Measurements from ENCODE around the gene ABCA6. TPM values are rescaled to one million over a fixed set of nuclear protein-coding genes. Genes with fewer than 3 reads are reported as not detected.

Gene ABCA6
- total RNA-seq, 1 experiment from 2014 or later: not detected

- no peak for TF ChIP-seq CTCF (conservative IDR thresholded peaks at IDR 0.05; ENCODE audit: low read depth, low read length)
- no peak for TF ChIP-seq EZH2 (IDR thresholded peaks at IDR 0.05; ENCODE audit: low read length, unreplicated experiment)
- TF ChIP-seq EZH2phosphoT487 (IDR thresholded peaks at IDR 0.05; ENCODE audit: borderline replicate concordance, low read length): no peak
- peaks cover 34% of the 10 kb centered on the region for H3K27me3 ChIP-seq (ENCODE audit: low read length)
- H3F3A ChIP-seq (ENCODE audit: low read length, unreplicated experiment): no peaks in the 10 kb centered on the region
- DNase-seq: no peak
- no peaks in the 10 kb centered on the region for H3K4me1 ChIP-seq (ENCODE audit: insufficient read depth, low read length)
- no peaks in the 10 kb centered on the region for H3K9me2 ChIP-seq (replicated peaks; ENCODE audit: low read length)
- POLR2A ChIA-PET (ENCODE audit: unreplicated experiment): interaction anchor here (0.6 kb wide), 1 partner anchor 1641 kb away, joined by 6 read pairs; no protein-coding TSS in a partner anchor
- H3K79me2 ChIP-seq (ENCODE audit: low read length): no peaks in the 10 kb centered on the region
- H3K9me3 ChIP-seq (ENCODE audit: low read length): no peaks in the 10 kb centered on the region
- no peak overlapping the region for H2AFZ ChIP-seq (ENCODE audit: low read length)
- no peak overlapping the region for H3K9ac ChIP-seq (ENCODE audit: low read length)
- H3K4me3 ChIP-seq (ENCODE audit: low read length): no peak overlapping the region
- BruUV-seq (replicated peaks): no TSS peak
- CTCF ChIA-PET: no interaction called here
- no peak overlapping the region for H3K4me2 ChIP-seq (ENCODE audit: low read length)
- intact Hi-C loops (cut with micrococcal nuclease): no loop called here
- no peaks in the 10 kb centered on the region for H4K20me1 ChIP-seq (ENCODE audit: low read length)
- no peaks in the 10 kb centered on the region for H3K36me3 ChIP-seq (ENCODE audit: low read depth, low read length)
- H3K27ac ChIP-seq (ENCODE audit: low read length): no peak overlapping the region
- no peak for ATAC-seq
Observed at GRCh38 chr17:69144331-69145255, 2.9 kb upstream of the ABCA6 start.

DNA sequence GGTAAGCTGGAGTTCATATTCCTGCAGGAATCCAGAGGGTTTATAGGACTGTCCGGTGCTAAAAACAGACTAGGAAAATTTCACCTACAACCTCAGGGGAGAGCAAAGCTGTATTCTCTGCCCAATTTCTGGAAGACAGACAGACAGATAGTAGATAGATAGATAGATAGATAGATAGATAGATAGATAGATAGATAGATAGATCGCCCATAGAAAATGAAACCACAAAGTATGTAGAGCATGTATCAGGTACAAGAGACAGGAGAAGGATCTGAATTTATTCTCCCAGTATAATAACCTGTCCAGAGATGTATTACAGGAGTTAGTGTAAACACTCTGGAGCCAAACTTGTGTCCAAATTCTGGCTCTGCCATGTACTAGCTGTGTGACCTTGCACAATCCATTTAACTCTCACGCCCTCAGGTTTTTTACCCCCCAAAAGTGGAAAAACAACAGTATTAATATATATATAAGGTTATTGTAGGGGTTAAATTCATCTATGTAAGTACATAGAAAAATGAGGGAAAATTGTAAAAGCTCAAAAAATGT lies 2.1 kb upstream of the ABCA6 start:
- POLR2A ChIA-PET (ENCODE audit: unreplicated experiment): no interaction called here
- no TSS peak for BruUV-seq (replicated peaks)
- Histone ChIP-seq H3K4me3 (ENCODE audit: low read length) (no peak overlapping the region), H3K36me3 (ENCODE audit: low read depth, low read length) (no peaks in the 10 kb centered on the region), H3F3A (ENCODE audit: low read length, unreplicated experiment) (no peaks in the 10 kb centered on the region), H3K9me2 (replicated peaks; ENCODE audit: low read length) (no peaks in the 10 kb centered on the region), H4K20me1 (ENCODE audit: low read length) (no peaks in the 10 kb centered on the region), H3K4me1 (ENCODE audit: insufficient read depth, low read length) (no peaks in the 10 kb centered on the region), H3K9ac (ENCODE audit: low read length) (no peak overlapping the region), H3K79me2 (ENCODE audit: low read length) (no peaks in the 10 kb centered on the region), H3K27me3 (ENCODE audit: low read length) (peaks cover 34% of the 10 kb centered on the region), H3K9me3 (ENCODE audit: low read length) (no peaks in the 10 kb centered on the region), H3K27ac (ENCODE audit: low read length) (no peak overlapping the region), H3K4me2 (ENCODE audit: low read length) (no peak overlapping the region), H2AFZ (ENCODE audit: low read length) (no peak overlapping the region)
- intact Hi-C loops (cut with micrococcal nuclease): no loop called here
- CTCF ChIA-PET: no interaction called here
- no peak for TF ChIP-seq CTCF (conservative IDR thresholded peaks at IDR 0.05; ENCODE audit: low read depth, low read length)
- TF ChIP-seq EZH2phosphoT487 (IDR thresholded peaks at IDR 0.05; ENCODE audit: borderline replicate concordance, low read length): no peak
- TF ChIP-seq EZH2 (IDR thresholded peaks at IDR 0.05; ENCODE audit: low read length, unreplicated experiment): no peak
- DNase-seq (no peak), ATAC-seq (no peak)

GRCh38 chr17:69143151-69143550 lies 1.5 kb upstream of the ABCA6 start:
- H3K9me2 ChIP-seq (replicated peaks; ENCODE audit: low read length): no peaks in the 10 kb centered on the region
- POLR2A ChIA-PET (ENCODE audit: unreplicated experiment): no interaction called here
- CTCF ChIA-PET: no interaction called here
- no peak overlapping the region for H3K4me2 ChIP-seq (ENCODE audit: low read length)
- DNase-seq (no peak), ATAC-seq (no peak)
- peaks cover 34% of the 10 kb centered on the region for H3K27me3 ChIP-seq (ENCODE audit: low read length)
- H3K36me3 ChIP-seq (ENCODE audit: low read depth, low read length): no peaks in the 10 kb centered on the region
- H3K27ac ChIP-seq (ENCODE audit: low read length): no peak overlapping the region
- no peaks in the 10 kb centered on the region for H3K9me3 ChIP-seq (ENCODE audit: low read length)
- H3F3A ChIP-seq (ENCODE audit: low read length, unreplicated experiment): no peaks in the 10 kb centered on the region
- no peak overlapping the region for H3K4me3 ChIP-seq (ENCODE audit: low read length)
- H3K79me2 ChIP-seq (ENCODE audit: low read length): no peaks in the 10 kb centered on the region
- no peak overlapping the region for H2AFZ ChIP-seq (ENCODE audit: low read length)
- no peaks in the 10 kb centered on the region for H3K4me1 ChIP-seq (ENCODE audit: insufficient read depth, low read length)
- H4K20me1 ChIP-seq (ENCODE audit: low read length): no peaks in the 10 kb centered on the region
- no TSS peak for BruUV-seq (replicated peaks)
- TF ChIP-seq EZH2 (IDR thresholded peaks at IDR 0.05; ENCODE audit: low read length, unreplicated experiment) (no peak), CTCF (conservative IDR thresholded peaks at IDR 0.05; ENCODE audit: low read depth, low read length) (no peak), EZH2phosphoT487 (IDR thresholded peaks at IDR 0.05; ENCODE audit: borderline replicate concordance, low read length) (no peak)
- intact Hi-C loops (cut with micrococcal nuclease): no loop called here
- no peak overlapping the region for H3K9ac ChIP-seq (ENCODE audit: low read length)

All from PC-3 (cell line).